ENCODE measurements around the gene AK8. TPM values are rescaled to one million over a fixed set of nuclear protein-coding genes. Genes with fewer than 3 reads are reported as not detected.

AK8 gene
- total and polyA plus RNA-seq, 4 donors = 0.07 to 0.26 (median 0.11) TPM

DNA sequence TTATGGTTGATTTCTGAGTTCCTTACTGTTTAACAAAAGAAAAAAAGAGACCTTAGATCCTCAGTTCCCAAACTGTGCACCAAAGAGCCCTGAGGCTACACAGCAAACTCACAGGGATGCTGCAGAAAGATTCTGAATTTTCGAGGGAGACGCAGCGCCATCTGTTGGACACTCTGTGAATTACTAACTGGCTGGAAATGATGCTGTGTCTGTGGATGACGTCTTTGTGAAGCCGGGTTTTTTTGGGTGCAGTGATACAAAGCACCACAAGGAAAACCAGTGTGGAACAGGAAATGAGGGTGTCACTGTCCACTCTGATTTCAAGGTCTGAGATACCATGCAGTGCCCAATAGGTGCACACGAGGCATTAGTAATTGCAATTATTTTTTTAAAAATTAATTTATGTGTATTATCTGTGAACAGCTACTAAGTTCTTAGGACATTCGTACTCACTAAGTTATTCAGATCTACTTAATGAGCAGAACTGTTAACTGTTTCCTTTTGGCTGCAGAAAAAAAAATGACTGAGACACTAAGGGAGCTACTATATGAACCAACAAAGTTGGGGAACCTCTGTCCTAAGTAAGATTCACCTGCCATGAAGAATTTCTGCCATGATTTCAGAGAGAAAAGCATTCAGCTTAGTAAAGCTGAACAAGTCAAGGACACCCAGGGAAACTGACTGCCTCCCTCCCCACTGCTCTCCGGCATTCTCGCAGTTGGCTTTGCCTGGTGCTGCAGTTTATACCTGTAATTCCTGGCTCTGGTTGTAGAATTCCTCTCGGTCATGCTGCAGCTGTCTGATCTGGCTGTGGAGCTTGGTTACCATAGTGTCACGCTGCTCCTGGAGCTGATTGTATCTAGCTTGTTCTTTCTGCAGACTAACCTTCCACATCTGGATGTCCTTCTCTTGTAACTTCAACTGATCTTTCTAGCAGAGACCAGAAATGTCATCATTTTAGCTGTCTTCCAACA, 24.1 kb upstream of the AK8 start:
- H3K27ac ChIP-seq (ENCODE audit: low read depth in 1 of 2, low read length in 2 of 2) = no peak overlapping the region
- WGBS = 50% methylated on average over 11 of the region's 11 CpGs
- H3K4me3 ChIP-seq (ENCODE audit: low read depth in 1 of 3, low read length in 3 of 3) = no peak overlapping the region
- no peaks in the 10 kb centered on the region for H3K9me3 ChIP-seq (ENCODE audit: control insufficient read depth in 4 of 4, low read length in 3 of 4)
- H3K4me1 ChIP-seq (ENCODE audit: control insufficient read depth in 4 of 4, insufficient read depth in 4 of 4, low read length in 3 of 4) = no peaks in the 10 kb centered on the region
- TF ChIP-seq, protein P1, sequence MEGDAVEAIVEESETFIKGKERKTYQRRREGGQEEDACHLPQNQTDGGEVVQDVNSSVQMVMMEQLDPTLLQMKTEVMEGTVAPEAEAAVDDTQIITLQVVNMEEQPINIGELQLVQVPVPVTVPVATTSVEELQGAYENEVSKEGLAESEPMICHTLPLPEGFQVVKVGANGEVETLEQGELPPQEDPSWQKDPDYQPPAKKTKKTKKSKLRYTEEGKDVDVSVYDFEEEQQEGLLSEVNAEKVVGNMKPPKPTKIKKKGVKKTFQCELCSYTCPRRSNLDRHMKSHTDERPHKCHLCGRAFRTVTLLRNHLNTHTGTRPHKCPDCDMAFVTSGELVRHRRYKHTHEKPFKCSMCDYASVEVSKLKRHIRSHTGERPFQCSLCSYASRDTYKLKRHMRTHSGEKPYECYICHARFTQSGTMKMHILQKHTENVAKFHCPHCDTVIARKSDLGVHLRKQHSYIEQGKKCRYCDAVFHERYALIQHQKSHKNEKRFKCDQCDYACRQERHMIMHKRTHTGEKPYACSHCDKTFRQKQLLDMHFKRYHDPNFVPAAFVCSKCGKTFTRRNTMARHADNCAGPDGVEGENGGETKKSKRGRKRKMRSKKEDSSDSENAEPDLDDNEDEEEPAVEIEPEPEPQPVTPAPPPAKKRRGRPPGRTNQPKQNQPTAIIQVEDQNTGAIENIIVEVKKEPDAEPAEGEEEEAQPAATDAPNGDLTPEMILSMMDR (IDR thresholded peaks at IDR 0.05; ENCODE audit: low read depth, low read length, missing input control) = peak; percentile 88
- TF ChIP-seq RAD21 (IDR thresholded peaks at IDR 0.05) (peak; percentile 71 to 80), RXRA (IDR thresholded peaks at IDR 0.05) (no peak)
- H3K36me3 ChIP-seq (ENCODE audit: control insufficient read depth in 4 of 4, insufficient read depth in 3 of 4, low read depth in 1 of 4, low read length in 3 of 4) = peaks cover 8 to 83% (median 57%) of the 10 kb centered on the region in 4 donors
- H3K27me3 ChIP-seq (ENCODE audit: control insufficient read depth in 4 of 4, insufficient read depth in 4 of 4, low read length in 3 of 4) = no peaks in the 10 kb centered on the region
- no peak overlapping the region for H3K9ac ChIP-seq (ENCODE audit: low read depth in 1 of 2, low read length in 2 of 2)
- peak; percentile 78 for DNase-seq (ENCODE audit: low spot score)

DNA sequence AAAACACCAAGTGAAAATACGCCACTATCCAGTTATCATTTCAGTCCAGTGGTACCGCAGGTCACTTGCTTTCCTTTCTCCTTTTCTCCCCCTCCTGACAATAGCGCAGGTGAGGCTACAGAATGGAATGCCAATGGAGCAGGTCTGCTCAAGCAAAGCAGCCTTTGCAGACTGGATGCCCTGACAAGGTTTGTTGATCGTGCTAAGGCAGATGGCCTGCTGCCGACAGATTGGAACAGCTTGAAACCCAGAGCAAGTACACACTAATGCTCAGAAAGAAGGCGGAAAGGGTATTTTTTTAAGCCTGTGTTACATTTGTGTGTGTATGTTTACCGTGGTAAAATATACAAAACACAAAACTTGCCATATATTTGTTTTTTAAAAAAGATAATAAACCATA, 20.0 kb upstream of the AK8 start:
- no peak overlapping the region for H3K4me3 ChIP-seq (ENCODE audit: low read depth in 1 of 3, low read length in 3 of 3)

DNA sequence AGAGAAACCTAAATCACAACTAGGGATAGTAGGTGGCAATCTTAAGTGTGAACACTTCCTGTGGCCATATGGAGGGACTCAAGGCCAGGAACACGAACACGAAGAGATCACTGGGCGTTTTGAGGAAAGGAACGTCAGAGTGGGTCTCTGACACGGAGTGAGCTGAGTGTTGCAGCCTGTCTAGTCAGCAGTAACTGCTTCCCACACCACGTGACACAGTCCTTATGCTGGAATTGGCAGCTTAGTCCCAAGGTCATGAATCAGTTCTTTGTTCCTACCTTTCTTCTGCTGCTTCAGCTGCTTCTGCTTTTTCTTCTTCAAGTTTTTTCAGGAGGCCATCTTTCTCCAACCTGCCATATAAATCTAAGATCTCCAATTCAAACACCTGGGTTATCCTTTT, 18.8 kb upstream of the AK8 start:
- WGBS = 87% methylated on average over 6 of the region's 6 CpGs
- DNase-seq (ENCODE audit: low spot score) = no peak
- no peak overlapping the region for H3K9ac ChIP-seq (ENCODE audit: low read depth in 1 of 2, low read length in 2 of 2)
- no peaks in the 10 kb centered on the region for H3K4me1 ChIP-seq (ENCODE audit: control insufficient read depth in 4 of 4, insufficient read depth in 4 of 4, low read length in 3 of 4)
- no peak overlapping the region for H3K27ac ChIP-seq (ENCODE audit: low read depth in 1 of 2, low read length in 2 of 2)
- H3K36me3 ChIP-seq (ENCODE audit: control insufficient read depth in 4 of 4, insufficient read depth in 3 of 4, low read depth in 1 of 4, low read length in 3 of 4) = peaks cover 11 to 89% (median 49%) of the 10 kb centered on the region in 4 donors
- H3K4me3 ChIP-seq (ENCODE audit: low read depth in 1 of 3, low read length in 3 of 3) = no peak overlapping the region
- no peaks in the 10 kb centered on the region for H3K9me3 ChIP-seq (ENCODE audit: control insufficient read depth in 4 of 4, low read length in 3 of 4)
- H3K27me3 ChIP-seq (ENCODE audit: control insufficient read depth in 4 of 4, insufficient read depth in 4 of 4, low read length in 3 of 4) = no peaks in the 10 kb centered on the region
- TF ChIP-seq HNF4A (conservative IDR thresholded peaks at IDR 0.05) = no peak
- no peak for TF ChIP-seq FOXA2 (IDR thresholded peaks at IDR 0.05)
- TF ChIP-seq GABPA (IDR thresholded peaks at IDR 0.05 in 1 of 2, conservative IDR thresholded peaks at IDR 0.05 in 1 of 2) = no peak
- TF ChIP-seq HNF4G (IDR thresholded peaks at IDR 0.05) = no peak
- TF ChIP-seq, protein P2, sequence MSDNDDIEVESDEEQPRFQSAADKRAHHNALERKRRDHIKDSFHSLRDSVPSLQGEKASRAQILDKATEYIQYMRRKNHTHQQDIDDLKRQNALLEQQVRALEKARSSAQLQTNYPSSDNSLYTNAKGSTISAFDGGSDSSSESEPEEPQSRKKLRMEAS (IDR thresholded peaks at IDR 0.05) = no peak
- TF ChIP-seq EGR1 (IDR thresholded peaks at IDR 0.05; ENCODE audit: low read depth in 2 of 2) = no peak
- TF ChIP-seq, protein P3, sequence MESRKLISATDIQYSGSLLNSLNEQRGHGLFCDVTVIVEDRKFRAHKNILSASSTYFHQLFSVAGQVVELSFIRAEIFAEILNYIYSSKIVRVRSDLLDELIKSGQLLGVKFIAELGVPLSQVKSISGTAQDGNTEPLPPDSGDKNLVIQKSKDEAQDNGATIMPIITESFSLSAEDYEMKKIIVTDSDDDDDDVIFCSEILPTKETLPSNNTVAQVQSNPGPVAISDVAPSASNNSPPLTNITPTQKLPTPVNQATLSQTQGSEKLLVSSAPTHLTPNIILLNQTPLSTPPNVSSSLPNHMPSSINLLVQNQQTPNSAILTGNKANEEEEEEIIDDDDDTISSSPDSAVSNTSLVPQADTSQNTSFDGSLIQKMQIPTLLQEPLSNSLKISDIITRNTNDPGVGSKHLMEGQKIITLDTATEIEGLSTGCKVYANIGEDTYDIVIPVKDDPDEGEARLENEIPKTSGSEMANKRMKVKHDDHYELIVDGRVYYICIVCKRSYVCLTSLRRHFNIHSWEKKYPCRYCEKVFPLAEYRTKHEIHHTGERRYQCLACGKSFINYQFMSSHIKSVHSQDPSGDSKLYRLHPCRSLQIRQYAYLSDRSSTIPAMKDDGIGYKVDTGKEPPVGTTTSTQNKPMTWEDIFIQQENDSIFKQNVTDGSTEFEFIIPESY (IDR thresholded peaks at IDR 0.05) = no peak

More for the DNA sequence above, 20.0 kb upstream of the AK8 start:
- TF ChIP-seq NR2F2 (IDR thresholded peaks at IDR 0.05) (no peak), GABPA (IDR thresholded peaks at IDR 0.05 in 1 of 2, conservative IDR thresholded peaks at IDR 0.05 in 1 of 2) (no peak), EGR1 (IDR thresholded peaks at IDR 0.05; ENCODE audit: low read depth in 2 of 2) (no peak), RXRA (IDR thresholded peaks at IDR 0.05) (no peak), HNF4A (conservative IDR thresholded peaks at IDR 0.05) (no peak)
- TF ChIP-seq, protein P4, sequence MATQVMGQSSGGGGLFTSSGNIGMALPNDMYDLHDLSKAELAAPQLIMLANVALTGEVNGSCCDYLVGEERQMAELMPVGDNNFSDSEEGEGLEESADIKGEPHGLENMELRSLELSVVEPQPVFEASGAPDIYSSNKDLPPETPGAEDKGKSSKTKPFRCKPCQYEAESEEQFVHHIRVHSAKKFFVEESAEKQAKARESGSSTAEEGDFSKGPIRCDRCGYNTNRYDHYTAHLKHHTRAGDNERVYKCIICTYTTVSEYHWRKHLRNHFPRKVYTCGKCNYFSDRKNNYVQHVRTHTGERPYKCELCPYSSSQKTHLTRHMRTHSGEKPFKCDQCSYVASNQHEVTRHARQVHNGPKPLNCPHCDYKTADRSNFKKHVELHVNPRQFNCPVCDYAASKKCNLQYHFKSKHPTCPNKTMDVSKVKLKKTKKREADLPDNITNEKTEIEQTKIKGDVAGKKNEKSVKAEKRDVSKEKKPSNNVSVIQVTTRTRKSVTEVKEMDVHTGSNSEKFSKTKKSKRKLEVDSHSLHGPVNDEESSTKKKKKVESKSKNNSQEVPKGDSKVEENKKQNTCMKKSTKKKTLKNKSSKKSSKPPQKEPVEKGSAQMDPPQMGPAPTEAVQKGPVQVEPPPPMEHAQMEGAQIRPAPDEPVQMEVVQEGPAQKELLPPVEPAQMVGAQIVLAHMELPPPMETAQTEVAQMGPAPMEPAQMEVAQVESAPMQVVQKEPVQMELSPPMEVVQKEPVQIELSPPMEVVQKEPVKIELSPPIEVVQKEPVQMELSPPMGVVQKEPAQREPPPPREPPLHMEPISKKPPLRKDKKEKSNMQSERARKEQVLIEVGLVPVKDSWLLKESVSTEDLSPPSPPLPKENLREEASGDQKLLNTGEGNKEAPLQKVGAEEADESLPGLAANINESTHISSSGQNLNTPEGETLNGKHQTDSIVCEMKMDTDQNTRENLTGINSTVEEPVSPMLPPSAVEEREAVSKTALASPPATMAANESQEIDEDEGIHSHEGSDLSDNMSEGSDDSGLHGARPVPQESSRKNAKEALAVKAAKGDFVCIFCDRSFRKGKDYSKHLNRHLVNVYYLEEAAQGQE (IDR thresholded peaks at IDR 0.05) = no peak
- TF ChIP-seq, protein P5, sequence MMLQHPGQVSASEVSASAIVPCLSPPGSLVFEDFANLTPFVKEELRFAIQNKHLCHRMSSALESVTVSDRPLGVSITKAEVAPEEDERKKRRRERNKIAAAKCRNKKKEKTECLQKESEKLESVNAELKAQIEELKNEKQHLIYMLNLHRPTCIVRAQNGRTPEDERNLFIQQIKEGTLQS (IDR thresholded peaks at IDR 0.05) = no peak
- H3K9me3 ChIP-seq (ENCODE audit: control insufficient read depth in 4 of 4, low read length in 3 of 4) = no peaks in the 10 kb centered on the region
- H3K36me3 ChIP-seq (ENCODE audit: control insufficient read depth in 4 of 4, insufficient read depth in 3 of 4, low read depth in 1 of 4, low read length in 3 of 4) = peaks cover 10 to 88% (median 50%) of the 10 kb centered on the region in 4 donors
- no peak overlapping the region for H3K27ac ChIP-seq (ENCODE audit: low read depth in 1 of 2, low read length in 2 of 2)
- no peak for DNase-seq (ENCODE audit: low spot score)
- no peak overlapping the region for H3K9ac ChIP-seq (ENCODE audit: low read depth in 1 of 2, low read length in 2 of 2)
- H3K27me3 ChIP-seq (ENCODE audit: control insufficient read depth in 4 of 4, insufficient read depth in 4 of 4, low read length in 3 of 4) = no peaks in the 10 kb centered on the region
- 96% methylated on average over 7 of the region's 7 CpGs for WGBS
- H3K4me1 ChIP-seq (ENCODE audit: control insufficient read depth in 4 of 4, insufficient read depth in 4 of 4, low read length in 3 of 4) = no peaks in the 10 kb centered on the region
